GM12865 (cell line): ENCODE data around the gene SLC29A3.

Experiments used
- DNase-seq: peaks from one replicate; pipeline ENCODE4 v3.0.0; 2010; ENCODE audit warnings: low read depth
- H3K4me3 ChIP-seq: 2 replicates; pipeline ENCODE4 v1.5.1; 2011; ENCODE audit warnings: mild to moderate bottlenecking, low read depth, low read length, control low read depth
- CTCF ChIP-seq: IDR thresholded peaks from 2 replicates; pipeline ENCODE4 v1.5.1; 2011; ENCODE audit warnings: low read length, control low read depth, low read depth, inconsistent platforms; ENCODE audit not compliant: insufficient read depth; ENCODE audit errors: missing control alignments

The SLC29A3 gene

DNA sequence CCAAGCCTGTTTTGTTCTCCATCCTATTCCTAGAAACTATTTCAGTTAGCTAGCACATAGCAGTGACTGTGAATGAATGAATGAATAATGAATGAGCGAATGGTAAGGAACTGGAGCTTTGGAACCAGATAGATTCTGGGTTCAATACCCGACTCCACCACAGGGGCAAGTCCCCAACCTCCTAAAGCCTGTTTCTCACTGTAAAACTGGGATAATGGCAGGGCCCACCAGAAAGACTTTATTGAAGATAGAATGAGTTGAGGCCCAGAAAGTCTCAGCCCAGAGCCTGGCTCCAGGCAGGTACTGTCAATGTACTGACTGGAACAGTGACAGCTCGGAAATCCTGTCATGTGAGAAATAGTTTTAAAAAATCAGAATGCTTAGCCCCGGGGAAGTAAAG is 76.6 kb downstream of the SLC29A3 start:
- DNase-seq, result no peak

GRCh38 chr10:71396084-71396710 is 77.1 kb downstream of the SLC29A3 start:
- TF ChIP-seq CTCF, result peak; percentile 33
- no peak overlapping the region for H3K4me3 ChIP-seq
- peak; percentile 31 for DNase-seq

More for the DNA sequence above, 76.6 kb downstream of the SLC29A3 start:
- no peak overlapping the region for H3K4me3 ChIP-seq
- TF ChIP-seq CTCF, result peak; percentile 3

GRCh38 chr10:71396711-71397295 is 77.7 kb downstream of the SLC29A3 start, which contains the start of gene CDH23:
CDH23 (plus strand) TSS chr10:71396920; CDS start chr10:71439832, 42,912 bp downstream.
- no peak within 1 kb of the TSS for H3K4me3 ChIP-seq

DNA sequence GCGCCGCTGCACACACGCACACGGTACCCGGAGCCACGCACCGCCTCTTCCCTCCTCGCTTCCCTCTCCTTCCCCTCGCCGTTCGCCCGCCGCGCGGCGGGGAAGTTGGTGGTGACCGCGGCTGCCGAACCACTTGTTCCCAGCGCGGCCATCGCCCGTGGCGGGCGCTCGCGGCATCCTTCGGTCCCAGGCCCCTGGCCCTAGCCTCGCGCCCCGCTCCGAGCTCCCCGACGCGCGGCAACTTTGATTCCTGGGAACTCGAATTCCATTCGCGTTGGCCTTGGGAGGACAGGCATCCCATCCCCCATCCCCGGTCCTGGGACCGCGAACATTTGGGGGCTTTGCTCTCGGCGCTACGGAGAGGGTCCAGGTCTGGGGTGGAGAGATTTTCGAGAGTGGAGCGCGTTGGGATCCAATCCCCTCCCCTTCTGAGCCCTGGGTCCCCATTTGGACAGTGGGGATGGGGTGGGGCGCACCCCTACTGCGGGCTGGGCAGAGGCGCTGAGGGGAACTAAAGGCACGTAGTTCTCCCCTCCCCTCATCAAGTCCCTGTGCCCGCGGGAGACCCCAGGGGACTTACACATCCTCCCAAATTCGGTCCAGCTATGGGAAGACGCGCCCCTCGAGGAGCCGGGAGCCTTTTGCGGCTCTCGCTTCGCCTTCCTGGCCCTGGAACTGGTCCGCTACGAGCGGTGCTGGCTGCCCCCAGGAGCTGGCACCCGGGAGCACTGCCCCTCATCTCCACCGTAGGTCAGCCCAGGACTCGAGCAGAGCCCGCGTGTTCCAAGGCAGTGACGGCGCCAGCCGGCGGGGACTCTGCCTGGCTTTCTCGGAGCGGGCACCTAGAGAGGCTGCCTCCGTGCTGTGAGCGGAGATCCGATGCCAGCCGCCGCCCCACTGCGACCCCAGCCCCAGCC is 78.5 kb downstream of the SLC29A3 start:
- TF ChIP-seq CTCF, result no peak
- no peak for DNase-seq
- H3K4me3 ChIP-seq, result no peak overlapping the region

More at GRCh38 chr10:71396711-71397295, 77.7 kb downstream of the SLC29A3 start, which contains the start of gene CDH23:
- no peak for TF ChIP-seq CTCF
- DNase-seq, result no peak

DNA sequence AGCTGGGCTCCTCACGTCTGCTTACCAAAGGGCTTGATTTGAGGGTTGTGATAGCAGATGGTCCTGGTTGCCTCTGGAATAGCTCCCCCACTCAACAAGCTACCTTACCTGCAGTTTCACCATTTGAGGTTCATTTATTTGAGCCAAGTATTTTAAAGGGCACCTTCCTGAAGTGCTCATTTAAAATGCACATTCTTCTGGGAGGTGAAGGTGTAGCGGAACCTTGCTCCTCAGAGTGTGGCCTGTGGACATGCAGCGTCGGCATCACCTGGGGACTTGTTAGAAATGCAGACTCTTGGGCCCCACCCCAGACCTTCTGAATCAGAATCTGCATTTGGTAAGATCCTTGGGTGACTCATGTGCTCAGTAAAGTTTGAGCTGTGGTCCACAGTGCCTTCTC is 79.9 kb downstream of the SLC29A3 start:
- TF ChIP-seq CTCF, result no peak
- no peak for DNase-seq
- no peak overlapping the region for H3K4me3 ChIP-seq

DNA sequence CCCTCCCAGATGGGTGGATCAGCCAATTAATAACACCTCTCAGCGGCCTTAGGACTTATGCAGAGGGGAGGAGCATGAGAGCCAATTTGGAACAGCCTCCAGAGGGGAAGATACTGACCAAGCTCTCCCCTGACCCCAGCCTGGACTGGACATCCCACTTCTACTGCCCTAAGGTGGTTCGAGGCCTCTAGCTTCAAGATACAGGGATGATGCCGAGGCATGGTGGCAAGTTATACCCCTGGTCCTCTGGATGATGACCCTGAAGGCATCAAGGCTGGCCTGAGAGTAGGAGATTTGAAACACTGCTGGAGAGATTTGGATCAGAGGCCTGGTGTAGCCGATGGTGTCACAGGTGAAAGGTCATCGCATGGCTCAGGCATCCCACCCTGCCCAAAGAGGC is 80.9 kb downstream of the SLC29A3 start:
- no peak overlapping the region for H3K4me3 ChIP-seq
- no peak for DNase-seq
- TF ChIP-seq CTCF, result no peak
